ENCODE data around the gene NTMT2.
"Not testable (repeated sequence)": the region's sequence is repeated elsewhere in the genome, so short reads cannot be mapped to it uniquely, and the experiment has no call there.

NTMT2 gene

DNA sequence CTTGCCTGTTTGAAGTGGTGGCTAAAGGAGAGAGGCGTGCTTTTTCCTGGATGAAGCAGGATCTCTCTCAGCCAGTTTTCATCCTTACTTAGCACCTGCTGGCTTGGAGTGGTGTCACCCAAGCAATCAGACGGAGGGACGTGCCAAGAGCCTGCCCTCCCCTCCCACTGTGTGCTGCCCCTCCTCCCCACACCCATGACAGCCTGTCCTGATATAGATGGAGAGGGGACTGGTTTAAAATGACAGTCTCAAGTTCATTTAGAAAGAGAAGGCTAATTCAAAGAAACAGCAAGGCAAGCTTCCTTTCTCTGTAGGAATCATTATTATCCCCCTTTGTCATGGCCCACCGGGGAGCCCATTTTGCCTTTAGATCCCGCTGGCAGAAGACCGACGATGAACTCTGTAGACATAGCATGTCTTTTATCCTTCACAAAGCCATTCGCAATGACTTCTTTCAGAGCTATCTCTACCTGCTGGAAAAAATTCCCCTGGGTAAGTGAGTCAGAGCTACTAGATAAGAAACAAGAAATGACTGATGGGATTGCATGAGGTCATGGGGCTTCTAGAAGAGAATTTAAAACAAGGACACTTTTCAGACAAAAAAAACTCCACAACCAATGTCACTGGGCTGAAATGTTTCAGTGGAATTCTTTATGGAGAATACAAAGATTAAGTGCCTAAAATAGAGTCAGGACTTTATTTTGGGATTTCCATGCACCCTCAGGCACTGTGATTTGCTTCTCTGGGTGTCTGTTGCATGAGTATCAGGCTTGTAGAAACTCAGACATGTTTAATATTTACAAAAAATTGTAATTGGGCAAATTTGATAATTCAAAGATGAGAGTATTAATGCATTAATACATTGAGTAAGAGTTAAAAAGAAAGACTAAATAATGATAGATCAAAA, at the start of gene NTMT2:
Gene NTMT2, plus strand, starts transcription at position 190 of the 907 bp plus-strand sequence. Its CDS starts 149 bp downstream, at position 339.
- DNase-seq (ENCODE audit: low spot score): no peak

- no peak for DNase-seq (ENCODE audit: low spot score)
These were observed 49.6 kb upstream of the NTMT2 start for GRCh38 chr1:170095976-170096748.

- DNase-seq (ENCODE audit: low spot score): no peak
These were observed 48.9 kb upstream of the NTMT2 start for GRCh38 chr1:170096806-170097340.

DNA sequence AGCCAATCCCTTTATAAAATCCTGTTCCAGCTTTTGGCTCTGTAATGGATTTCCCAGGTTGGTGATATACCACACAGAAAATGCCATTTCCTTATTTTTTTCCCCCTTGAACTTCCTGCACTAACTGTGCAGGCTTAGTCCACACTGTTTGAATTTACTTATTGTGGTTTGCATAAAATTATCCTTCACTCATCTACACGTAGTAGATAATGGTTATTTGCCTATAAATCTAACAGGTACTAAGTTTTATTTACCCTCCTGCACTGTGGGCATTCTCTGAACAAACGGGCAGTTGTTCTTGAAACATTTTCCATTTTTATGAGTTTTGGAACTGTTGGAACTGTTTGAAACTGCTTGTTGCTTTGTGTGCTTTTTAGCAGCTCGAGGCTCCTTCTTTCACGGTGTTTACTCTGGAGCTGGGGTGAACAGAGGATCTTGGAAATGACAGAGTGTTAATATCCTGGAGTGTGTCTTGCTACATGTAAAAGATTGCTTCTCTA, 48.3 kb upstream of the NTMT2 start:
- DNase-seq (ENCODE audit: low spot score): no peak

- DNase-seq (ENCODE audit: low spot score): not testable (repeated sequence)
These were observed 32.6 kb upstream of the NTMT2 start for GRCh38 chr1:170113140-170113539.

GRCh38 chr1:170114906-170115305, 30.9 kb upstream of the NTMT2 start:
- DNase-seq (ENCODE audit: low spot score): peak; percentile 19

- no peak for DNase-seq (ENCODE audit: low spot score)
These were observed 23.4 kb upstream of the NTMT2 start for GRCh38 chr1:170122366-170122765.

DNA sequence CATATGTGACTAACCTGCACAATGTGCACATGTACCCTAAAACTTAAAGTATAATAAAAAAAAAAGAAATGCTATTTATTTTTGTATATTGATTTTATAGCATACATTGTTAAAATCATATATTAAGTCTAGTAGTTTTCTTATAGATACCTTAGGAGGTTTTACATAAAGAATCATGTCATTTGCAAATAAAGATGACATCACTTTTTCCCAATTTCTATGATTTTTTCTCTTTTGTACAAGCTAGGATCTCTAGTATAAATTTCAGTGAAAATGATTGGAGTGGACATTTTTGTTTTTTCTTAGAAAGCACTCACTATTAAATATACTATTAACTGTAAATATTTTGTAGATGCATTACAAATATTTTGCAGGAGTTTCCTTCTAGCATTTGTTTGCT, 20.5 kb upstream of the NTMT2 start:
- no peak for DNase-seq (ENCODE audit: low spot score)

- peak; percentile 44 for DNase-seq (ENCODE audit: low spot score)
These were observed 19.1 kb upstream of the NTMT2 start for GRCh38 chr1:170126696-170127095.

- no peak for DNase-seq (ENCODE audit: low spot score)
These were observed 14.3 kb upstream of the NTMT2 start for GRCh38 chr1:170131450-170131849.

GRCh38 chr1:170131984-170132383, 13.8 kb upstream of the NTMT2 start:
- no peak for DNase-seq (ENCODE audit: low spot score)

DNA sequence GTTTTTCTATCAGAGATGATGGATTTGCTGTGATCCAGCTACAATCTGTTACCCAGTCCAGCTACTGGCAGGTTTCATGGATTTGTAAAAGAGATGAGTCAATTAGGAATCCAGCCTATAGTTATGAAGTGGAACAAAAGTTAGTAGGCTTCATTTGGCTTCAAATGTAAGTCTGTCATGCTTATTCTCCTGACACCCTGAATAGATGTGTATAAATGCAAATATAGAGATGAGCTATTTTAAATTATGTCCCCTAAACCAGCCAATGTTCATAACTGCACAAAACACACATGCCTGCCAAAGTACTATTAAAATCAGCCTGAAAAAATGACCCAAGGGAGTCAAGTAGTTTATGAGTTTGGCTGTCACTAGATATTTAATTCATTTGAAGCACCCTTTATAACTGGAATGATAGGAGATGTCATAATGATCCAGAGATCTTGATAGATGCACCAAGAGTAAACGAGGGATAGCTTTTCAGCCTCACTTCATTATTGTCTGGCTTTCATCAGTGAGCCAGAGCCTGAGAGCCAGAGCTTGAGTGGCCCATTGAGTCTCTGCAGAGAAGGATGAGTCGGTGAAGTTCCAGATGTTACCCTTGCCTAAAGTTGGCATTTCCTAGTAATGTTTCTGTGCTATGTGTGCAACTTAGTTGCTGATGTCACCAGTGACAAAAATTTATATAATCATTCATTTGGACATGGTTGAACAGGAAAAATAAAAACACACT, 11.8 kb upstream of the NTMT2 start:
- DNase-seq (ENCODE audit: low spot score): no peak

GRCh38 chr1:170134521-170134920, 11.2 kb upstream of the NTMT2 start:
- DNase-seq (ENCODE audit: low spot score): no peak

DNA sequence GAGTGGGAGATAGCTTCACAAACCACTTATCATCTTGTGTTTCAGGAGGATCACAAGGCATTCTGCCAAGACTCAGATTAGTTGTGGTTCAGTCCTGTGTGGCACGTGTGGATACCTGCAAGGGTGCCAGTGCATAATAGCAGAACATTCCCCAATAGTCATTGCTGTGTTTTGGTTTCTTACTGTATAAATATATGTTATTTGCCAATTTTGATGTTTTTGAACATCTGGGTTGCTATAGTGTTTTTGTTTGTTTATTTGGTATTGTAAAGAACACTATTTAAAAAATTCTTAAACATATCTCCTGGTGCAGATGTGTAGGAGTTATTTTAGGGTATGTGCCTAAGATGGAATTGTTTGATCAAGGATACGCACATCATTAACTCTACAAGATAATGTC, 5.4 kb upstream of the NTMT2 start:
- no peak for DNase-seq (ENCODE audit: low spot score)

DNA sequence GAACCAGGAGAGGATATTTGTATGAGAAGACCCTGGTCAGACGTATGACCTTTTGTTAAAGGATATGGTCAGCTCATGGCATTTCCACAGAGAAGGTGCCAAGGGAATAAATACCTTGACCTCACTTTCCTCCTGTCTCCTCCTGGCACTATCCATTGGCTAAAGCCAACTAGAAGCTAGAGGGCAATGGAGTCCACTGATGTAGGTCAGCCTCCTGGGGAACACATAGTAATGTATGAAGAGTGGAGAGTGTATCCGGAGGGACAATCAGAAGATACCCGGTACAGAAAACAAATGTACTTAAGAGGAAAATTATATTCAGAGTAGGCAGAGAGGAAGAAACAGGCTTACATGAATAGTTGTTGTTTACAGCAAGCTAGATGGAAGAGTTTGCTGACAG, 698 bp upstream of the NTMT2 start:
- DNase-seq (ENCODE audit: low spot score): no peak

DNA sequence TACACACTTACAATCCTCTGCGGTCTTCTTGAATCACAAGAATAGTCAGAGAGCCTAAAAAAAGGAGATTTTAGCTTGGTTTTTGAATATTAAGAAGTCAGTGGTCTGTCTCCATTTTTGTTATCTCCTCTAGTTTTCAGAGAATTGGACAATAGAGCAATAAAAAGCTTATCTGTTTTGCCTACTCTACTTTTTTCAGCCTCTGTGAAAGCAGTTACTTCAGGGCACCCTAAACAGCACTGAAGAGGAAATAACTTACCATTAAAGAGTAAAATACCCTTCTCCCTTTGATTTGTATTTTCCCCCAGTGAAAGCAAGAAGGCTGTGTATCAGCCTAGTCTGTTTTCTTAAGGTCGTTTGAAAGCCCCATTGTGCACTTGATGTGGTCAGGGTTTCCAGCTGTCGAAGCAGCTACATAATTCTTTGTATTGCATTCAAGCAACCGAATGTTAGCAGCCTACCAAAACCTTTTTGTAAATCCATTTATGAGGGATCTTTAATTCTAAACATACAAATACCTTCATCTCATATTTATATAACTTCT, 1.0 kb downstream of the NTMT2 start:
- DNase-seq (ENCODE audit: low spot score): no peak

GRCh38 chr1:170149241-170149640, 3.5 kb downstream of the NTMT2 start:
- DNase-seq (ENCODE audit: low spot score): no peak

- DNase-seq (ENCODE audit: low spot score): no peak
These were observed 4.3 kb downstream of the NTMT2 start for GRCh38 chr1:170150016-170150415.

- no peak for DNase-seq (ENCODE audit: low spot score)
These were observed 5.2 kb downstream of the NTMT2 start for GRCh38 chr1:170150921-170151320.

DNA sequence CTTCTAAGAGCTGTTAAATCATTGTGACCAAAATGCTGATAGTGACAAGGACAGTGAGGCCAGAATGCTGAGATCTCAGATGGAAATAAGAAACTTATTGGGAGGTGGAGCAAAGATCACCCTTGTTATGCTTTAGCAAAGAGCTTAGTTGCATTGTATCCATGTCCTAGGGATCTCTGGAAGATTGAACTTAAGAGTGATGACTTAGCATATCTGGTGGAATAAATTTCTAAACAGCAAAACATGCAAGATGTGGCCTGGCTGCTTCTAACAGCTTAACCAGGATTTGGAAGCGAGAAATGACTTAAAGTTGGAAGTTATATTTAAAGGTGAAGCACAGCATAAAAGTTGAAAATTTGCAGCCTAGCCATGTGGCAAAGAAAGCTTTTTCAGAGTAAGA, 7.7 kb downstream of the NTMT2 start:
- DNase-seq (ENCODE audit: low spot score): no peak

DNA sequence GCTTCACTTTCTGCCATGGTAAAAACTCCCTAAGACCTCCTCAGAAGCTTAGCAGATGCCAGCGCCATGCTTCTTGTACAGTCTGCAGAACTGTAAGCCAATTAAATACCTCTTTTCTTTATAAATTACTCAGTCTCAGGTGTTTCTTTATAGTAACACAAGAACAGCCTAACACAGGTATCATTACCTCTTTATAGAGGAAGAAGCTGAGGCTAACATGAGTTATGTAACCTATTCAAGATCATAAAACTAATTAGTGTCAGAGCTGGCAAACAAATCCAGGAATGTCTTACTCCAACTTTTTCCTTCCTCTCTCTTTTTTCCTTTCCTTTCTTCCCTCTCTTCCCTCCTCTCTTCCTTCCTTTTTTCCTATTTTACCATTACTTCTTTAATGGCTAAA, 9.3 kb downstream of the NTMT2 start:
- DNase-seq (ENCODE audit: low spot score): no peak

DNA sequence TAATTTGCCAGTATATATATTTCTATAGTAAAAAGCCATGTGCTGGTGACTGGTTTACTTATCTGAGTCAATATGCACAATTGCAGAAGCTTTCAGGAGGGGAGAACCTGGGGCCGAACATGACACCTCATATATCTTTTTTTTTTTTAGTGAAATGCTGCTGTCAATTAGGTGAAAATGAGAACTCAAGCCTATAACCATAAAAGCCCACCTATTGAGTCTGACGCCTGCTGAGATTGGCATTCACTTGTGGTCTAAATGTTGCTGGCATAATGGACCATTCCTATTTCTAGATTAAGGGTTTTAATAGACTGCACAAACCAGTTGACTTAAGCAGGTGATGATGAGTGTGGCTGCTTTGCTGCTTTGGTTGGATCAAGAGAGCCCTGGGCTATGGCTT, 10.8 kb downstream of the NTMT2 start:
- no peak for DNase-seq (ENCODE audit: low spot score)

All from AG08396 (cell line).